Gastrocnemius medialis (tissue), 4 donors: ENCODE results near the gene ZNF521.

Experiments
- CTCF ChIP-seq, 5 experiments: fragments of 450-650 bp in 3 of 5; fragments of 200-600 bp in 2 of 5; sonication (generic) in 2 of 5; IDR thresholded peaks in 4 of 5; conservative IDR thresholded peaks in 1 of 5; 1 replicate in 4 of 5; 2 replicates in 1 of 5; pipeline ENCODE4 v1.5.1; 2016 to 2019; ENCODE audit warnings: antibody characterized with exemption in 5 of 5, mild to moderate bottlenecking in 3 of 5, moderate library complexity in 3 of 5
- POLR2A ChIP-seq, 2 donors: fragments of 450-650 bp; IDR thresholded peaks; one replicate each; pipeline ENCODE4 v1.6.1; 2017; ENCODE audit warnings: antibody characterized with exemption in 2 of 2, mild to moderate bottlenecking in 2 of 2, moderate library complexity in 2 of 2

DNA sequence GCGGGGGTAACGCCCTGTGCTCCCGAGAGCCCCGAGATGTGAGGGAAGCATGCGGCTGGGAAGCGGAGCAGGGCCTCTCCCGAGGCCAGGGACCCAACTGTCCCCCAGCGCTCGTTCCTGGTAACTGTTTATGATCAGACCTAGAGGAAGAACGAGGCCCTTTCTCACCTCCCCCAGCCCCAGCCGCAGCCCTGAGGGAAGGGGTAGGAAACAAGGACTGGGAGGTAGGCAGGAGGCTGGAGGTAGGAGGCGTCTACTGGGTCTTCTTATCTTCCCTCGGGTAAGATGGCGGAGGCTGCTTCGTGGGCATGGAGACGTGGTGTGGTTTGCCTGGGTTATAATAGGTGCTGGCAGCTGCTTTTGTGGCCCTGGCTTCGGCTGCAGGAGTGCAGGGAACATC is 335.8 kb downstream of the ZNF521 start:
- TF ChIP-seq CTCF (IDR thresholded peaks at IDR 0.05 in 4 of 5, conservative IDR thresholded peaks at IDR 0.05 in 1 of 5) (no peak), POLR2A (IDR thresholded peaks at IDR 0.05) (no peak)
